IMR-90 (cell line): ENCODE data around the gene FNDC3B. TPM values are rescaled to one million over a fixed set of nuclear protein-coding genes. Genes with fewer than 3 reads are reported as not detected.

Source experiments
- ATAC-seq: fragments of 200-7000 bp; cut with Tn5 transposase; 2 replicates; pipeline ENCODE4 v1.9.1; 2020; ENCODE audit warnings: low read depth, mild to moderate bottlenecking, moderate library complexity
- BruUV-seq: library from RNA; stranded (reverse); fragments of 400-500 nt; replicated peaks from 2 replicates; lab custom pipeline; 2021; lab: Mats Ljungman, UMichigan
- CTCF ChIA-PET: fragments of 300-600 bp; formaldehyde crosslinking; extraction: SDS; loops from one replicate; lab custom pipeline; 2021; ENCODE audit warnings: antibody characterized with exemption; lab: Yijun Ruan, JAX
- POLR2A ChIA-PET: fragments of 300-600 bp; sonication (Branson Sonifier 250); formaldehyde crosslinking; loops from one replicate; lab custom pipeline; 2022; ENCODE audit warnings: antibody characterized with exemption; ENCODE audit not compliant: unreplicated experiment; lab: Charles Lee
- DNase-seq: peaks from one replicate; pipeline ENCODE4 v3.0.0; 2013
- H2AFZ ChIP-seq: replicated peaks from 2 replicates; pipeline ENCODE3; 2013; ENCODE audit warnings: low read length, mild to moderate bottlenecking; ENCODE audit not compliant: poor library complexity
- H2AK5ac ChIP-seq: 2 replicates; pipeline ENCODE4 v1.6.1; 2013; ENCODE audit warnings: low read depth, low read length, inconsistent platforms
- H2AK9ac ChIP-seq: replicated peaks from 2 replicates; pipeline ENCODE3; 2013; ENCODE audit warnings: mild to moderate bottlenecking, low read depth, low read length, moderate library complexity; ENCODE audit not compliant: poor library complexity
- H2BK120ac ChIP-seq: 2 replicates; pipeline ENCODE4 v1.6.1; 2013; ENCODE audit warnings: low read depth, low read length, inconsistent platforms
- H2BK15ac ChIP-seq: 3 replicates; pipeline ENCODE4 v1.6.1; 2013; ENCODE audit warnings: low read depth, low read length, inconsistent platforms
- H2BK20ac ChIP-seq: 2 replicates; pipeline ENCODE4 v1.6.1; 2013; ENCODE audit warnings: low read depth, mild to moderate bottlenecking, inconsistent platforms, low read length, moderate library complexity
- H2BK5ac ChIP-seq: 2 replicates; pipeline ENCODE4 v1.6.1; 2013; ENCODE audit warnings: mild to moderate bottlenecking, low read depth, low read length, inconsistent platforms; ENCODE audit not compliant: poor library complexity, severe bottlenecking
- H3K14ac ChIP-seq: replicated peaks from 2 replicates; pipeline ENCODE4 v1.6.1; 2013; ENCODE audit warnings: low read depth, low read length, inconsistent platforms
- H3K18ac ChIP-seq: 2 replicates; pipeline ENCODE4 v1.6.1; 2013; ENCODE audit warnings: low read depth, low read length, control low read depth
- H3K23ac ChIP-seq: 2 replicates; pipeline ENCODE4 v1.6.1; 2013; ENCODE audit warnings: low read depth, low read length, inconsistent platforms
- H3K27ac ChIP-seq: 2 replicates; pipeline ENCODE4 v1.5.1; 2013; ENCODE audit warnings: mild to moderate bottlenecking, control low read depth, low read length; ENCODE audit not compliant: insufficient read depth
- H3K27me3 ChIP-seq: 2 replicates; pipeline ENCODE4 v1.6.1; 2013; ENCODE audit warnings: low read length; ENCODE audit not compliant: control insufficient read depth, insufficient read depth
- H3K36me3 ChIP-seq: 2 replicates; pipeline ENCODE4 v1.6.1; 2013; ENCODE audit warnings: low read length, mixed read lengths; ENCODE audit not compliant: control insufficient read depth, insufficient read depth
- H3K4ac ChIP-seq: 2 replicates; pipeline ENCODE4 v1.6.1; 2013; ENCODE audit warnings: low read depth, low read length, inconsistent platforms
- H3K4me1 ChIP-seq: 2 replicates; pipeline ENCODE4 v1.6.1; 2013; ENCODE audit warnings: low read length, mixed read lengths; ENCODE audit not compliant: control insufficient read depth, insufficient read depth
- H3K4me2 ChIP-seq: 2 replicates; pipeline ENCODE4 v1.6.1; 2013; ENCODE audit warnings: low read depth, mild to moderate bottlenecking, control low read depth, low read length, moderate library complexity
- H3K4me3 ChIP-seq: 2 replicates; pipeline ENCODE4 v1.5.1; 2013; ENCODE audit warnings: low read depth, mild to moderate bottlenecking, control low read depth, low read length, moderate library complexity; ENCODE audit not compliant: insufficient read depth
- H3K56ac ChIP-seq: 2 replicates; pipeline ENCODE4 v1.6.1; 2013; ENCODE audit warnings: low read length, inconsistent platforms; ENCODE audit not compliant: insufficient read depth; ENCODE audit errors: extremely low read depth
- H3K79me1 ChIP-seq, 2 experiments: 2 replicates each; pipeline ENCODE4 v1.6.1; 2013; ENCODE audit warnings: low read length in 2 of 2, inconsistent platforms in 1 of 2, low read depth in 1 of 2
- H3K9ac ChIP-seq: 2 replicates; pipeline ENCODE4 v1.6.1; 2013; ENCODE audit warnings: low read depth, low read length, control low read depth
- H3K9me1 ChIP-seq: 2 replicates; pipeline ENCODE4 v1.6.1; 2013; ENCODE audit warnings: low read length, inconsistent platforms; ENCODE audit not compliant: insufficient read depth
- H3K9me3 ChIP-seq: 2 replicates; pipeline ENCODE4 v1.6.1; 2013; ENCODE audit warnings: low read length; ENCODE audit not compliant: control insufficient read depth, insufficient read depth
- H4K20me1 ChIP-seq: 2 replicates; pipeline ENCODE4 v1.6.1; 2013; ENCODE audit warnings: low read length, inconsistent platforms; ENCODE audit not compliant: insufficient read depth
- H4K5ac ChIP-seq: 2 replicates; pipeline ENCODE4 v1.6.1; 2013; ENCODE audit warnings: mild to moderate bottlenecking, low read depth, low read length, control low read depth
- H4K8ac ChIP-seq, 2 experiments: 2 replicates each; pipeline ENCODE4 v1.6.1; 2013; ENCODE audit warnings: low read depth in 2 of 2, low read length in 2 of 2, control low read depth in 1 of 2, inconsistent platforms in 1 of 2
- H4K91ac ChIP-seq: 2 replicates; pipeline ENCODE4 v1.6.1; 2013; ENCODE audit warnings: low read depth, low read length, inconsistent platforms; ENCODE audit not compliant: insufficient read depth
- BHLHE40 ChIP-seq: fragments of 150-350 bp; IDR thresholded peaks from 2 replicates; pipeline ENCODE4 v1.6.1; 2016; ENCODE audit warnings: mild to moderate bottlenecking, low read depth, low read length
- CEBPB ChIP-seq: IDR thresholded peaks from 2 replicates; pipeline ENCODE4 v1.6.1; 2012; ENCODE audit warnings: low read depth, low read length, improper control_type of control experiment
- CHD1 ChIP-seq: IDR thresholded peaks from 2 replicates; pipeline ENCODE4 v1.6.1; 2012; ENCODE audit warnings: low read depth, low read length, improper control_type of control experiment
- CTCF ChIP-seq: conservative IDR thresholded peaks from 2 replicates; pipeline ENCODE4 v1.5.1; 2012; ENCODE audit warnings: mild to moderate bottlenecking, low read depth, low read length, improper control_type of control experiment
- FOS ChIP-seq: fragments of 150-350 bp; IDR thresholded peaks from 2 replicates; pipeline ENCODE4 v1.6.1; 2016; ENCODE audit warnings: low read depth, low read length
- MAFK ChIP-seq: IDR thresholded peaks from 2 replicates; pipeline ENCODE4 v1.6.1; 2012; ENCODE audit warnings: low read depth, low read length, improper control_type of control experiment
- MAZ ChIP-seq: IDR thresholded peaks from 2 replicates; pipeline ENCODE4 v1.6.1; 2012; ENCODE audit warnings: low read depth, mild to moderate bottlenecking, low read length, improper control_type of control experiment, moderate library complexity, borderline replicate concordance
- MXI1 ChIP-seq: IDR thresholded peaks from 2 replicates; pipeline ENCODE4 v1.6.1; 2012; ENCODE audit warnings: low read depth, mild to moderate bottlenecking, low read length, moderate library complexity, borderline replicate concordance
- NFE2L2 ChIP-seq: fragments of 150-350 bp; IDR thresholded peaks from 2 replicates; pipeline ENCODE4 v1.6.1; 2016; ENCODE audit warnings: low read depth, mild to moderate bottlenecking, low read length
- POLR2A ChIP-seq: IDR thresholded peaks from 2 replicates; pipeline ENCODE4 v1.6.1; 2012; ENCODE audit warnings: mild to moderate bottlenecking, low read depth, low read length
- RAD21 ChIP-seq: IDR thresholded peaks from 2 replicates; pipeline ENCODE4 v1.6.1; 2012; ENCODE audit warnings: low read length, improper control_type of control experiment
- RCOR1 ChIP-seq: IDR thresholded peaks from 2 replicates; pipeline ENCODE4 v1.6.1; 2012; ENCODE audit warnings: mild to moderate bottlenecking, low read length, improper control_type of control experiment; ENCODE audit not compliant: insufficient replicate concordance
- RFX5 ChIP-seq: IDR thresholded peaks from 2 replicates; pipeline ENCODE4 v1.8.0; 2012; ENCODE audit warnings: low read depth, mild to moderate bottlenecking, low read length, moderate library complexity
- SMC3 ChIP-seq: fragments of 150-350 bp; IDR thresholded peaks from 2 replicates; pipeline ENCODE4 v1.6.1; 2016; ENCODE audit warnings: low read depth, mild to moderate bottlenecking, antibody characterized with exemption, low read length, moderate library complexity
- WGBS, 2 experiments: methylation state at CpG; one replicate each; pipeline versions ENCODE4 v1.1.5 to v1.1.7; 2013; ENCODE audit warnings: missing lambda C conversion rate in 2 of 2; ENCODE audit not compliant: insufficient read length in 1 of 2; ENCODE audit errors: extremely low coverage in 2 of 2; 5-methylcytosine and 5-hydroxymethylcytosine counted together
- dilution Hi-C: fragments of 300-500 bp; cut with HindIII; formaldehyde crosslinking; loops from one replicate; pipeline ENCODE4 v1.14.3; 2018; ENCODE audit warnings: low sequenced_read_pairs; ENCODE audit not compliant: unreplicated experiment
- in situ Hi-C: fragments of 300-500 bp; cut with MboI; formaldehyde crosslinking; loops from 3 replicates; pipeline ENCODE4 v1.14.3; 2019; ENCODE audit warnings: low sequenced_read_pairs, inconsistent platforms, mixed read lengths
- intact Hi-C: fragments of 100-400 bp; cut with micrococcal nuclease; formaldehyde crosslinking; loops from 2 replicates; pipeline ENCODE4 v1.10.0; 2022
- polyA plus RNA-seq, 3 experiments: library from polyadenylated mRNA; depleted of rRNA; stranded (reverse); fragments of >200 nt; gene quantifications; 2 replicates each; pipeline ENCODE4 v1.2.3, GENCODE V29; 2012; ENCODE audit warnings: low replicate concordance in 1 of 3
- total RNA-seq: library from RNA; depleted of rRNA; stranded (reverse); fragments of >200 nt; gene quantifications from 2 replicates; pipeline ENCODE4 v1.2.3, GENCODE V29; 2012
- TF ChIP-seq, protein P1 (sequence below): fragments of 150-350 bp; IDR thresholded peaks from 2 replicates; pipeline ENCODE4 v1.6.1; 2016; ENCODE audit warnings: low read depth, mild to moderate bottlenecking, low read length, moderate library complexity, borderline replicate concordance
- TF ChIP-seq, protein P2 (sequence below): fragments of 150-350 bp; IDR thresholded peaks from 2 replicates; pipeline ENCODE4 v1.6.1; 2017; ENCODE audit warnings: mild to moderate bottlenecking, antibody characterized with exemption, low read length, low read depth

The FNDC3B gene
- total and polyA plus RNA-seq, 2 of the 4 experiments (the other 2 are of a cell fraction): 23.9 to 150 TPM

- Histone ChIP-seq H3K14ac (no peak overlapping the region), H2BK120ac (no peak overlapping the region), H2AFZ (no peak overlapping the region), H4K8ac (no peak overlapping the region), H3K4me3 (no peak overlapping the region), H3K23ac (no peak overlapping the region), H4K20me1 (peaks cover 48% of the 10 kb centered on the region), H2BK20ac (no peak overlapping the region), H3K9me1 (peaks cover 21% of the 10 kb centered on the region), H3K79me1 (peaks cover 28 to 76% of the 10 kb centered on the region in 2 experiments), H4K5ac (no peak overlapping the region), H3K4me1 (peaks cover 29% of the 10 kb centered on the region), H3K4ac (no peak overlapping the region), H3K9ac (no peak overlapping the region), H3K9me3 (no peaks in the 10 kb centered on the region), H3K27ac (no peak overlapping the region), H3K27me3 (no peaks in the 10 kb centered on the region), H3K4me2 (no peak overlapping the region), H2BK5ac (no peak overlapping the region), H3K36me3 (peaks cover 10% of the 10 kb centered on the region), H3K18ac (no peak overlapping the region; the same call in 1 of the 2 replicates), H3K56ac (no peak overlapping the region), H4K91ac (no peak overlapping the region), H2BK15ac (no peak overlapping the region), H2AK9ac (no peak overlapping the region), H2AK5ac (no peak overlapping the region)
- BruUV-seq: no TSS peak
- ChIA-PET POLR2A (no interaction called here), CTCF (no interaction called here)
- ATAC-seq: no peak
- dilution Hi-C loops (no loop called here), intact Hi-C loops (no loop called here), in situ Hi-C loops (no loop called here)
- WGBS, 2 experiments: no CpG with 5 or more reads among the region's 3 CpGs
- DNase-seq: no peak
- TF ChIP-seq CEBPB (no peak), CHD1 (no peak), MAFK (no peak), RCOR1 (no peak), CTCF (no peak), NFE2L2 (no peak), POLR2A (no peak), MAZ (no peak), RFX5 (no peak), FOS (no peak), SMC3 (no peak), BHLHE40 (no peak), MXI1 (no peak), RAD21 (no peak)
- TF ChIP-seq, protein P1, sequence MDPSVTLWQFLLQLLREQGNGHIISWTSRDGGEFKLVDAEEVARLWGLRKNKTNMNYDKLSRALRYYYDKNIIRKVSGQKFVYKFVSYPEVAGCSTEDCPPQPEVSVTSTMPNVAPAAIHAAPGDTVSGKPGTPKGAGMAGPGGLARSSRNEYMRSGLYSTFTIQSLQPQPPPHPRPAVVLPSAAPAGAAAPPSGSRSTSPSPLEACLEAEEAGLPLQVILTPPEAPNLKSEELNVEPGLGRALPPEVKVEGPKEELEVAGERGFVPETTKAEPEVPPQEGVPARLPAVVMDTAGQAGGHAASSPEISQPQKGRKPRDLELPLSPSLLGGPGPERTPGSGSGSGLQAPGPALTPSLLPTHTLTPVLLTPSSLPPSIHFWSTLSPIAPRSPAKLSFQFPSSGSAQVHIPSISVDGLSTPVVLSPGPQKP: no peak
- TF ChIP-seq, protein P2, sequence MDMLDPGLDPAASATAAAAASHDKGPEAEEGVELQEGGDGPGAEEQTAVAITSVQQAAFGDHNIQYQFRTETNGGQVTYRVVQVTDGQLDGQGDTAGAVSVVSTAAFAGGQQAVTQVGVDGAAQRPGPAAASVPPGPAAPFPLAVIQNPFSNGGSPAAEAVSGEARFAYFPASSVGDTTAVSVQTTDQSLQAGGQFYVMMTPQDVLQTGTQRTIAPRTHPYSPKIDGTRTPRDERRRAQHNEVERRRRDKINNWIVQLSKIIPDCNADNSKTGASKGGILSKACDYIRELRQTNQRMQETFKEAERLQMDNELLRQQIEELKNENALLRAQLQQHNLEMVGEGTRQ: no peak
Measured at GRCh38 chr3:172132721-172133311, 93.4 kb downstream of the FNDC3B start.
